ENCODE data around the gene CD40LG. TPM values are rescaled to one million over a fixed set of nuclear protein-coding genes. Genes with fewer than 3 reads are reported as not detected.

The CD40LG gene
- polyA plus RNA-seq, 1 donor (not counting 4 experiments of a cell fraction or from before 2014, with no cell fraction given), result not detected

GRCh38 chrX:136666088-136666487 lies 18.1 kb downstream of the CD40LG start:
- no peak overlapping the region for H3K9ac ChIP-seq (ENCODE audit: control insufficient read depth, extremely low read depth, insufficient read depth, low read length)
- H3K9me1 ChIP-seq (ENCODE audit: control insufficient read depth, extremely low read depth, insufficient read depth, low read length), result no peaks in the 10 kb centered on the region
- H3K9me3 ChIP-seq (ENCODE audit: control insufficient read depth, low read depth, low read length), result no peaks in the 10 kb centered on the region
- no peaks in the 10 kb centered on the region for H3K4me1 ChIP-seq (ENCODE audit: control insufficient read depth, extremely low read depth, insufficient read depth, low read length)
- TF ChIP-seq CTCF (optimal IDR thresholded peaks at IDR 0.05 in 1 of 3, IDR thresholded peaks at IDR 0.05 in 1 of 3, conservative IDR thresholded peaks at IDR 0.05 in 1 of 3; ENCODE audit: extremely low read depth in 1 of 3, insufficient read depth in 2 of 3, low read length in 3 of 3), result no peak
- no peak for TF ChIP-seq EZH2 (IDR thresholded peaks at IDR 0.05; ENCODE audit: low read length)
- H3K36me3 ChIP-seq (ENCODE audit: control insufficient read depth in 2 of 2, extremely low read depth in 1 of 2, insufficient read depth in 2 of 2, low read length in 2 of 2), result no peaks in the 10 kb centered on the region
- H4K20me1 ChIP-seq (ENCODE audit: control insufficient read depth, extremely low read depth, insufficient read depth, low read length), result no peaks in the 10 kb centered on the region
- H2AFZ ChIP-seq (ENCODE audit: control insufficient read depth, low read length), result no peak overlapping the region
- no peaks in the 10 kb centered on the region for H3K79me2 ChIP-seq (ENCODE audit: control insufficient read depth, insufficient read depth, low read length)
- no peak overlapping the region for H3K4me2 ChIP-seq (ENCODE audit: control insufficient read depth, extremely low read depth, insufficient read depth, low read depth, low read length)
- H3K4me3 ChIP-seq (ENCODE audit: control insufficient read depth in 2 of 3, extremely low read depth in 1 of 3, insufficient read depth in 2 of 3, low read depth in 1 of 3, low read length in 3 of 3), result no peak overlapping the region
- no peaks in the 10 kb centered on the region for H3K27me3 ChIP-seq (ENCODE audit: control insufficient read depth, extremely low read depth, insufficient read depth, low read length)
- DNase-seq (ENCODE audit: low read depth, low spot score) (no peak), FAIRE-seq (no peak)
- H3K27ac ChIP-seq (ENCODE audit: control insufficient read depth, insufficient read depth, low read length), result no peak overlapping the region
- dilution Hi-C loops (cut with MboI; ENCODE audit: extremely low pct_ligation_motif_present, low sequenced_read_pairs), result no loop called here

- no peak for DNase-seq (ENCODE audit: low read depth, low spot score)
- no peak for FAIRE-seq
- Histone ChIP-seq H4K20me1 (ENCODE audit: control insufficient read depth, extremely low read depth, insufficient read depth, low read length) (no peaks in the 10 kb centered on the region), H3K4me3 (ENCODE audit: control insufficient read depth in 2 of 3, extremely low read depth in 1 of 3, insufficient read depth in 2 of 3, low read depth in 1 of 3, low read length in 3 of 3) (no peak overlapping the region), H3K9me1 (ENCODE audit: control insufficient read depth, extremely low read depth, insufficient read depth, low read length) (no peaks in the 10 kb centered on the region), H3K79me2 (ENCODE audit: control insufficient read depth, insufficient read depth, low read length) (no peaks in the 10 kb centered on the region), H3K27me3 (ENCODE audit: control insufficient read depth, extremely low read depth, insufficient read depth, low read length) (no peaks in the 10 kb centered on the region), H3K9ac (ENCODE audit: control insufficient read depth, extremely low read depth, insufficient read depth, low read length) (no peak overlapping the region), H3K9me3 (ENCODE audit: control insufficient read depth, low read depth, low read length) (no peaks in the 10 kb centered on the region), H3K4me2 (ENCODE audit: control insufficient read depth, extremely low read depth, insufficient read depth, low read depth, low read length) (no peak overlapping the region), H3K27ac (ENCODE audit: control insufficient read depth, insufficient read depth, low read length) (no peak overlapping the region), H3K4me1 (ENCODE audit: control insufficient read depth, extremely low read depth, insufficient read depth, low read length) (no peaks in the 10 kb centered on the region), H3K36me3 (ENCODE audit: control insufficient read depth in 2 of 2, extremely low read depth in 1 of 2, insufficient read depth in 2 of 2, low read length in 2 of 2) (no peaks in the 10 kb centered on the region), H2AFZ (ENCODE audit: control insufficient read depth, low read length) (no peak overlapping the region)
- TF ChIP-seq EZH2 (IDR thresholded peaks at IDR 0.05; ENCODE audit: low read length) (no peak), CTCF (optimal IDR thresholded peaks at IDR 0.05 in 1 of 3, IDR thresholded peaks at IDR 0.05 in 1 of 3, conservative IDR thresholded peaks at IDR 0.05 in 1 of 3; ENCODE audit: extremely low read depth in 1 of 3, insufficient read depth in 2 of 3, low read length in 3 of 3) (no peak)
- dilution Hi-C loops (cut with MboI; ENCODE audit: extremely low pct_ligation_motif_present, low sequenced_read_pairs), result no loop called here
Measured at GRCh38 chrX:136667446-136668168, 19.6 kb downstream of the CD40LG start.

Measured in keratinocyte (primary cell).